Gastrocnemius medialis (tissue), 4 donors: ENCODE results near the gene NCCRP1.

Experiments used
- CTCF ChIP-seq, 5 experiments: fragments of 450-650 bp in 3 of 5; fragments of 200-600 bp in 2 of 5; sonication (generic) in 2 of 5; IDR thresholded peaks in 4 of 5; conservative IDR thresholded peaks in 1 of 5; 1 replicate in 4 of 5; 2 replicates in 1 of 5; pipeline ENCODE4 v1.5.1; 2016 to 2019; ENCODE audit warnings: antibody characterized with exemption in 5 of 5, mild to moderate bottlenecking in 3 of 5, moderate library complexity in 3 of 5
- POLR2A ChIP-seq, 2 donors: fragments of 450-650 bp; IDR thresholded peaks; one replicate each; pipeline ENCODE4 v1.6.1; 2017; ENCODE audit warnings: antibody characterized with exemption in 2 of 2, mild to moderate bottlenecking in 2 of 2, moderate library complexity in 2 of 2

- TF ChIP-seq CTCF (IDR thresholded peaks at IDR 0.05 in 4 of 5, conservative IDR thresholded peaks at IDR 0.05 in 1 of 5) (no peak), POLR2A (IDR thresholded peaks at IDR 0.05) (no peak)
Measured at GRCh38 chr19:39200803-39201115, 4.0 kb downstream of the NCCRP1 start.
